Heart right ventricle (tissue), 16 donors: Measurements from ENCODE around the gene CADM1. TPM values are rescaled to one million over a fixed set of nuclear protein-coding genes. Genes with fewer than 3 reads are reported as not detected.

Experiments used
- ATAC-seq, 8 donors: fragments of 200-7000 bp; cut with Tn5 transposase; one replicate each; pipeline ENCODE4 v1.9.1; 2020; ENCODE audit warnings: mild to moderate bottlenecking in 8 of 8, moderate library complexity in 8 of 8, moderate number of reproducible peaks in 1 of 8
- DNase-seq, 2 donors: peaks; one replicate each; pipeline ENCODE4 v3.0.0-alpha.2; 2020
- H3K27ac ChIP-seq, 10 donors: fragments of 200-600 bp; sonication (generic) in 2 of 10; one replicate each; pipeline versions ENCODE4 v1.5.0 to v1.8.0; 2020 to 2022; ENCODE audit warnings: mild to moderate bottlenecking in 3 of 10
- H3K27me3 ChIP-seq, 7 donors: fragments of 200-600 bp; one replicate each; pipeline ENCODE4 v1.8.0; 2021 to 2022; ENCODE audit warnings: mild to moderate bottlenecking in 2 of 7
- H3K36me3 ChIP-seq, 9 donors: fragments of 200-600 bp; sonication (generic) in 1 of 9; one replicate each; pipeline versions ENCODE4 v1.5.0 to v1.8.0; 2020 to 2022; ENCODE audit warnings: mild to moderate bottlenecking in 2 of 9
- H3K4me1 ChIP-seq, 9 donors: fragments of 200-600 bp; sonication (generic) in 1 of 9; one replicate each; pipeline versions ENCODE4 v1.5.0 to v1.8.0; 2020 to 2022; ENCODE audit warnings: mild to moderate bottlenecking in 4 of 9
- H3K4me3 ChIP-seq, 10 donors: fragments of 200-600 bp; sonication (generic) in 2 of 10; one replicate each; pipeline versions ENCODE4 v1.5.0 to v1.8.0; 2020 to 2022; ENCODE audit warnings: mild to moderate bottlenecking in 7 of 10, moderate library complexity in 2 of 10
- H3K9me3 ChIP-seq, 11 donors: fragments of 200-600 bp in 10 of 11; sonication (generic) in 2 of 11; one replicate each; pipeline versions ENCODE4 v1.5.0 to v1.8.0; 2013 to 2022; ENCODE audit warnings: mild to moderate bottlenecking in 2 of 11, control low read depth in 1 of 11, moderate library complexity in 1 of 11
- WGBS, 2 donors: extraction: QIAGEN DNeasy Blood & Tissue Kit; methylation state at CpG; one replicate each; pipeline ENCODE4 v1.1.7; 2013; ENCODE audit warnings: inconsistent platforms in 1 of 2; 5-methylcytosine and 5-hydroxymethylcytosine counted together
- intact Hi-C, 10 donors: fragments of 100-400 bp; cut with DNase I; formaldehyde crosslinking; loops; one replicate each; pipeline versions ENCODE4 v1.11.1 to v1.14.2; 2022
- polyA plus RNA-seq, 2 donors: library from polyadenylated mRNA; stranded (reverse); fragments of 200-250 nt; gene quantifications; one replicate each; pipeline ENCODE4 v1.2.3, GENCODE V29; 2013
- total RNA-seq, 10 donors: library from RNA; stranded (reverse); fragmentation: NEBNext Ultra II Directional in 3 of 10; extraction: Animal tissue kit (Norgen Biotek cat#: 25700) in 3 of 10; gene quantifications; one replicate each; pipeline versions ENCODE4 v1.2.1 to v1.2.4, GENCODE V29; 2021 to 2023
- TF ChIP-seq, protein P1 (sequence below), 9 donors: fragments of 200-600 bp; sonication (generic) in 2 of 9; IDR thresholded peaks; one replicate each; pipeline versions ENCODE4 v1.5.0 to v1.8.0; 2021 to 2022; ENCODE audit warnings: antibody characterized with exemption in 9 of 9, mild to moderate bottlenecking in 5 of 9, moderate library complexity in 1 of 9
- donor health status: Arrhythmogenic right ventricular cardiomyopathy.
- donor health status: ischemic (EF 13 %, LVEDD 7.1; RV severe dilation, severe dysfunction).
- donor health status: healthy with polysubstance abuse.
- donor health status: DM: no; HTN: yes; CAD: no.
- donor health status: DM: no; HTN: no; CAD: no.
- donor health status: ischemic (EF 25% LVEDD 6.9; RV normal size, moderate dysfunction).
- donor health status: ischemic (EF 25% LVEDD 5.7; RV mildly dilated, moderate dysfunction).
- donor health status: healthy.
- donor health status: DM: yes; HTN: yes; CAD: no.
- donor health status: Ischemic cardiomyopathy.
- donor health status: ischemic (EF 35%, LVEDD 5.7; RV mildly dilated, moderate dysfunction).
- donor health status: nonischemic (EF 11% LVEDD 7.7; RV severe dilation, severe dysfunction).
- donor health status: DM: yes; HTN: yes; CAD: no.
- donor health status: PGD.
- donor health status: ischemic (EF 29% LVEDD 5.4; RV normal size, mild dysfunction).
- donor health status: nonischemic (EF 23%, LVEDD 6.1; RV moderate dilation, normal function).

CADM1 gene
- total and polyA plus RNA-seq, 12 donors: 10.2 to 83.0 (median 41.4) TPM

DNA sequence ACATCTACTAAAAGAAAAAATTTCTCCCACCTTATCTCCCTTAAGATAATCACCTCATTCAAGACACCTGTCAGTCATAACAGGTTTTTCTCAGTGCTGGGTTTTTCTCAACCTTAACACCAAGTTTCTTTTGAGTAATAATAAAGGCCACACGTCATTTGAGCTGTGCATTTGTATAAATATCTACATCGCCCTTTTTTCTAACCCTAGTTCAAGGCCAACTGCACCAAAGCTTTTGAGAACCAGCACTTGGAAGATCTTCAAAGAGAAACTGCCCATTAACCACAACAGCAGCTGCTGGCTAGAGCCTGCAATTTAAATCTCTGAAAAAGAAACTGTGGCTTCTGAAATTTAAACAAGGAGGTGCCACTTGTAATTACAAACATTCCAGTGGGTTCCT lies 6.9 kb downstream of the CADM1 start:
- DNase-seq (no peak), ATAC-seq (no peak)
- intact Hi-C loops: loop anchor here in 2 of 10 donors (5.0 to 10.0 kb wide), 2 partner anchors 155 to 733 kb away; no protein-coding TSS in a partner anchor
- Histone ChIP-seq H3K27me3 (peaks cover 0 to 43% (median 12%) of the 10 kb centered on the region in 7 donors), H3K9me3 (no peaks in the 10 kb centered on the region), H3K27ac (no peak overlapping the region), H3K4me3 (no peak overlapping the region), H3K36me3 (no peaks in the 10 kb centered on the region), H3K4me1 (peaks cover 0 to 15% (median 9%) of the 10 kb centered on the region in 9 donors)
- 75 to 87% methylated on average over 2 of the region's 2 CpGs for WGBS, 2 donors
- TF ChIP-seq, protein P1, sequence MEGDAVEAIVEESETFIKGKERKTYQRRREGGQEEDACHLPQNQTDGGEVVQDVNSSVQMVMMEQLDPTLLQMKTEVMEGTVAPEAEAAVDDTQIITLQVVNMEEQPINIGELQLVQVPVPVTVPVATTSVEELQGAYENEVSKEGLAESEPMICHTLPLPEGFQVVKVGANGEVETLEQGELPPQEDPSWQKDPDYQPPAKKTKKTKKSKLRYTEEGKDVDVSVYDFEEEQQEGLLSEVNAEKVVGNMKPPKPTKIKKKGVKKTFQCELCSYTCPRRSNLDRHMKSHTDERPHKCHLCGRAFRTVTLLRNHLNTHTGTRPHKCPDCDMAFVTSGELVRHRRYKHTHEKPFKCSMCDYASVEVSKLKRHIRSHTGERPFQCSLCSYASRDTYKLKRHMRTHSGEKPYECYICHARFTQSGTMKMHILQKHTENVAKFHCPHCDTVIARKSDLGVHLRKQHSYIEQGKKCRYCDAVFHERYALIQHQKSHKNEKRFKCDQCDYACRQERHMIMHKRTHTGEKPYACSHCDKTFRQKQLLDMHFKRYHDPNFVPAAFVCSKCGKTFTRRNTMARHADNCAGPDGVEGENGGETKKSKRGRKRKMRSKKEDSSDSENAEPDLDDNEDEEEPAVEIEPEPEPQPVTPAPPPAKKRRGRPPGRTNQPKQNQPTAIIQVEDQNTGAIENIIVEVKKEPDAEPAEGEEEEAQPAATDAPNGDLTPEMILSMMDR (IDR thresholded peaks at IDR 0.05): no peak

DNA sequence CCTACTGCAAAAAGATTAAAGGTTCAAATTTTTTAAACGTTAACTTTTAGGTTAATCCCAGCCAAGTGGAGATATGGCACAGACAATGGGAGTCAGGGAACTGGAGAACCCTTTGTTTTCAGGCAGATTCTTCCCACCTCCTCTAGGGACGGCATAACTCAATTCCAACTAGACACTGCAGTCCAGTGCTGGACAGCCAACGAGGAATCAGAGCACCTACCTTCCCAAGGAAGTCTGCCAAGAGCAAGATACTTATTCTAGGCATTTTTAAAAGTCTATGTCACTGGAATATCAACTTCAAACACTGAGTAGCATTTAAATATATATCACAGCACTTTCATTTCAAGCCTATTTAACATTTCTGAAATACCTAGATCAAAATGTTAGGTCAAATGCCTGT lies 7.3 kb downstream of the CADM1 start:
- DNase-seq (no peak), ATAC-seq (no peak)
- Histone ChIP-seq H3K9me3 (no peaks in the 10 kb centered on the region), H3K27me3 (peaks cover 0 to 39% (median 12%) of the 10 kb centered on the region in 7 donors), H3K36me3 (no peaks in the 10 kb centered on the region), H3K4me1 (peaks cover 0 to 11% (median 6%) of the 10 kb centered on the region in 9 donors), H3K4me3 (no peak overlapping the region), H3K27ac (no peak overlapping the region)
- intact Hi-C loops: loop anchor here in 2 of 10 donors (5.0 to 10.0 kb wide), 2 partner anchors 155 to 732 kb away; no protein-coding TSS in a partner anchor
- TF ChIP-seq, protein P1 (IDR thresholded peaks at IDR 0.05): no peak
- WGBS, 2 donors: 51 to 54% methylated on average over 3 of the region's 3 CpGs

DNA sequence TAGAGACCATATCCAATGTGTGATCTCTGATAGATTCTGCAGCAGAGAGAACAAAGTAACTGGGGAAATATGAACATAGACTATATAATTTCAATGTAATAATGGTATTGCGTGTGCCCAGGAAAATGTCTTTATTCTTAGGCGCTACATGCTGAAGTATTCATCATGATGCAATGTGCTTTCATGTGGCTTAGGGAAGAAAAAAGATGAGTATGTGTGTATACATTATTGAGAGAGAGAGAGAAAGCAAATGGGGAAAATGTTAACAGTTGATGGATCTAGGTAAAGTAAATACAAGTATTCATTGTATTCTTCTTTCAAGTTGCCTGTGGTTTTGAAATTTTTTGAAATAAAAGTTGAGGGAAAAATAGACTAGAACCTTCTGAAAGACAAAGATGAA lies 10.3 kb downstream of the CADM1 start:
- ATAC-seq (no peak), DNase-seq (no peak)
- TF ChIP-seq, protein P1 (IDR thresholded peaks at IDR 0.05): no peak
- H3K9me3 ChIP-seq: no peaks in the 10 kb centered on the region
- peaks cover 0 to 9% (median 0%) of the 10 kb centered on the region in 7 donors for H3K27me3 ChIP-seq
- H3K4me1 ChIP-seq: peaks cover 0 to 7% (median 0%) of the 10 kb centered on the region in 9 donors
- H3K4me3 ChIP-seq: no peak overlapping the region
- no peak overlapping the region for H3K27ac ChIP-seq
- WGBS, 2 donors: 96 to 99% methylated on average over 2 of the region's 2 CpGs
- intact Hi-C loops: loop anchor here in 1 of 10 donors (10.0 kb wide), 1 partner anchor 729 kb away; no protein-coding TSS in a partner anchor
- H3K36me3 ChIP-seq: no peaks in the 10 kb centered on the region

DNA sequence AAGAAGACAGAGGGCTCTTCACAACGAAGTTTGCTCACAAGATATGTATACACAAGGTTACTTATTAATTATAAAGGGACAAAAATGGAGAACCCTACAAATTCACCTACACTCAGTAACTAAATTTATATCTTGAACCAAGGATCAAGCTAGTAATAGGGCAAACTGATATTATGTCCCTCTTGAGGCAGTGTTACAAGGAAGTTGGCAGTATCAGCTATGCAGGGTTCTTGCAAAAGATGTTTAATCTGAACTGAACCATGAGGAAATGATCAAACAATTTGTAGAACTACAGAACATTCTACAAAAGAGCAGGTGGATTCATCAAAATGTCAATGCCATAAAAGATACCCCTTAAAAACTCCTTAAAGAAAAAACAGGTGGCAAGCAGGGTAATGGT lies 10.7 kb downstream of the CADM1 start:
- H3K9me3 ChIP-seq: no peaks in the 10 kb centered on the region
- intact Hi-C loops: loop anchor here in 1 of 10 donors (10.0 kb wide), 1 partner anchor 729 kb away; no protein-coding TSS in a partner anchor
- no peak overlapping the region for H3K27ac ChIP-seq
- no peak for DNase-seq
- H3K36me3 ChIP-seq: no peaks in the 10 kb centered on the region
- H3K4me1 ChIP-seq: peaks cover 0 to 7% (median 0%) of the 10 kb centered on the region in 9 donors
- no peak for ATAC-seq
- no peak overlapping the region for H3K4me3 ChIP-seq
- H3K27me3 ChIP-seq: peaks cover 0 to 5% (median 0%) of the 10 kb centered on the region in 7 donors
- WGBS, 2 donors: 63 to 76% methylated on average over 1 of the region's 1 CpG
- TF ChIP-seq, protein P1 (IDR thresholded peaks at IDR 0.05): no peak
